ENCODE results near the gene RPUSD4.

RPUSD4 gene

DNA sequence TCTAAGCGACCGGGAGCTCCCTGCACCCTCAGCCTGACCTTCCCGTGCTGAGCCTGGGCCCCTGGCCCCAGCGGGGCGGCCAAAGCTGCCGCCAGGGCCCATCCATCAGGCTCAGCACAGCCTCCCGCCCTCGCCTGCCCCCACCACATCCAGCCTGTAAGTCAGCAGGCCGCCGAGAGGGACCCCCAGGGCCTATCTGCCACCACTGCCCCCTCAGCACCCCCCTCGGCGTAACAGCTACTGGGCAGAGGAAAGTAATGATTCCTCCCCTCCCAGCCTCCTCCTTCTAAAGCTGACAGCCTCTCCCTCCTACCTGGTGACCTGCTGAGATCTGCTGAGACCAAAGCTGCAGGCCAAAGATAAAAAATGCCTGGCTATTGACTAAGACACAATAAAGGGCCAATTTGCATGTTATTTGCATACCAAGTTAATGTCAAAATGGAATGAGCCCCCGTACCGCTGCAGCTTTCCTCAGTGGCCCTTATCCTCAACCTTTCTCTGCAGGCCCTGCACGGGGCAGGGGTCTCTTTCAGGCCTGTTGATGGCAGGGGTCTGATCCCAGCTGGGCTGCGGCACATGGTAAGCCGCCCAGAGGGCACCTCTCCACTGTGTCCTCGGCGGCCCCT, 51.6 kb downstream of the RPUSD4 start:
- no peak for DNase-seq (ENCODE audit: low read depth in 2 of 3, low spot score in 1 of 3)

DNA sequence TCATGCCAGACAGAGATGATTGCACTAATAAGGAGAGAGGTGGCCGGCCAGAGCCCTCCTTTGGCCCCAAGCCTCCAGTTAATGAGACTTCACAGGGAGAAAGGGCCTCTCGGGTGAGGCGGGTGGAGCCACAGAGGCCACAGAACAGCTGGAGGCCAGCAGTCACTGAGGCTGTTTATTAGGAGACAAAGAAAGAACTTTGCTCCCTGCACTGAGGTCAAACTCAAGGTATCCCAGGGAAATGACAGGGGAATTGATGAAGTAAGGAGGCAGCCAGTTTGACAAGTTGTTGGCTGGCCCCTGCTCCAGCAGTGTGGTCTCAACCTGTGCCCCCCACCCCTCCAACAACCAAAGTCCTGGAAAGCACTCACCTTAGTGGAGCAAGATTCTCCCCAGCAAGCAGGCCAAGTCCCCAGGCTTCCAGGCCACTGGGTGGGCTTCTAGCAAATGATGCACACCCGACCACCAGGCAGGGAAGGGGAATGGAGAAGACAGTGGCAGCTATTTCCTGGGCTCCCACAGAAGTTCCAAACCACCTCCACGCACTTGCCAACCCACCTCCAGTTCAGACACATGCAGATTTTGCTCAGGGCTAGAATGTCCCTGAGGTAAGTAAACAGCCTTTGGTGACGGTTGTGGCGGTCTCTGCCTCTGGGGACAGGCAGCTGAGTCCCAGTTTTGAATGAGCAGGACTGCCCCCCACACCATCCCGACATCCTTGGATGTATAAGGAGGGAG, 53.2 kb downstream of the RPUSD4 start:
- DNase-seq (ENCODE audit: low read depth in 2 of 3, low spot score in 1 of 3) = no peak

DNA sequence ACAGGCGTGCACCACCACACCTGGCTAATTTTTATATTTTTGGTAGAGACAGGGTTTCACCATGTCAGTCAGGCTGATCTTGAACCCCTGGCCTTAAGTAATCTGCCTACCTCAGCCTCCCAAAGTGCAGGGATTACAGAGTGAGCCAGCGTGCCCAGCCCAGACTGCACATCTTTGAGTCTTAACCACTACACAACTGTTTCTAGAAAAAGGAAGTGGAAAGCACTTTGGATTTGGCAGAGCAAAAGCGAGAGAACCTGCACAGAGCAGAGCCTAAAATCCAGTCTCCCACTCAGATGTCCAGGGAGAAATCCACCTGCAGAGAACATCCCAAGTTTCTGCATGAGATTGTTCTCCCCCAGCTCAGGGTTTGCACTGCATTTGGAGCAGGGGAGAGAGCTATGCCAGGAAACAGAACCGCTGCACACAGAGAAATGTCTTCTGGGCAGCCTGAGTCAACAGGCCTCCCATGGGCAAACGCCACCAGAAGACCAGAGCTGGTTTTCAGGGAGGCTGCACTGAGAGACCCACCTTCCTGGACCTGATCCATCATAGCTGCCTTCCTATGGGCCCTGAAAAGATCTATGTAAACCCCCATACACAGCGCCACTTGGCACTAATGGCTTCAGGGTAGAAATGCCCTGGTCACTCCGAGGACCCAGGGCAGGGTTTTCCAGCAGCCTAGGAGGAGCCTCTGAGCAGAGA, 54.0 kb downstream of the RPUSD4 start:
- no peak for DNase-seq (ENCODE audit: low read depth in 2 of 3, low spot score in 1 of 3)

DNA sequence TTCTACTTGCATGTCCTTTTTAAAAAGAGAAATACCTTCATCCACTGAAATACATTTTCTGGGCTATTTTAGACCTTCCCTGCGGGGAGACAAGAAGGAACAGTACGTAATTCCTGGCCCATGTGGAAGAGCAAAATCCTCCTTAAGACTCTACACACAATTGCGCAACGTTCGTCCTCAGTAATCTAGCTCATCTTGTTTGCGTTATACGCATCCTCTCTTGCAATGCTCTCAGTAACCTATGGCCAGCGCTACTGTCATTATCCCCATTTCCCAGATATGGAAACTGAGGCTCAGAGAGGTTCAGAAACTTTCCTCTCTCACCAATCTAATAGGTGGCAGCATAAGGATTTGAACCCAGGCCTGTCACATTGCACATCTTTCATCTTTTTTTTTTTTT, 54.6 kb downstream of the RPUSD4 start:
- DNase-seq (ENCODE audit: low read depth in 2 of 3, low spot score in 1 of 3) = no peak

DNA sequence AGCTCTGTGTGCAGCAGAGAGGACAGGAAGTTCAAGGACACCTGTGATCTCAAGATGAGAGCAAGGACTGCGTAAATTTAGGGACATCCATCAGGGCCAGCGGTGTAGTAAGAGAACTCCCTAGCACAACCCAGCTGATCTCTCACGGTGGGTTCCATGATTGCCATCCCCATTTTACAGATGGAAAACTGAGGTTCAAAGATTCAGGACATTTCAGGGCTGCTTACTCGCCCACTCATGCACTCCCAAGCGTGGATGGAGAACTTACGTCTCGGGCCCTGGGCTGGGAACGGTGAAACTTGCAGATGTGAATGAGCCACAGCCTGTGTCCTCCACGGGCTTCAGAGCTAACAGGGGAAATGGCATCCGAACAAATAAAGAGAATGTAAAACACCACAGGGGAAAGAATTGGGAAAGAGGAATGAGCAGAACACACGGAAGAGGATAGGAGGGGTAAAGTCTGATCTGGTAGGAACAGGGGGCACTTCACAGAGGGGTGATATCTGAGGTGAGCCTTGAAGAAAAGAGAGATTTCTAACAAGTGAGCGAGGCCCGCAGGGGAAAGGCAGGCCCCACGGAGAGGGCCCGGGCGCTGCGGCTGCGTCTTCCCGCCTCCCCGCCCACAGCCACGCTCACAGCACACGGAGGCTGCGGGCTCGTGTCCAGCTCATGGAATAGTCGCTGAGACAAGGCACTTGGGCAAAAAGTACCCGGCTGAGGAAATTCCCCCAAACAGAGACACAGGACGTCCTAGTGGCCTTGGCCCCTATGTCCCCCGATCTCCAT, 55.9 kb downstream of the RPUSD4 start:
- no peak for DNase-seq (ENCODE audit: low read depth in 2 of 3, low spot score in 1 of 3)

DNA sequence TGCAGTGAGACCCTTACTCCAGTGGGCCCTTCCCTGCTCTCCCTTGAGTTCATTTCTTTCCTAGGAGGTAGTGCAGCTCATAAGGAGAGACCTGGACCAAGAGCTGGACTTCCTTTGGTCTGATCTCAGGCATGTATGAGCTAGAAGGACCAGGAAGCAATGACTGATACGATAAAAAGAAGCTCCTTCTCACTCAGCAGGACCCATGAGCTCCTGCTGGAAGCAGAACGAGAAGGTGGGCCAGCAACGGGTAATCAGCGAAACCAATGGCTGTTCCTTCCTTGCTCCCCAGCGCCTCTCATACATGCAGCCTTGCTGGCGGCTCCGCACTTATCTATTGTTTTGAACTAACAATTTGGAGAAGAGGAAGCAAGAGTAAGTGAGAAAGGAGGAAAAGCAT, 56.8 kb downstream of the RPUSD4 start:
- no peak for DNase-seq (ENCODE audit: low read depth in 2 of 3, low spot score in 1 of 3)

DNA sequence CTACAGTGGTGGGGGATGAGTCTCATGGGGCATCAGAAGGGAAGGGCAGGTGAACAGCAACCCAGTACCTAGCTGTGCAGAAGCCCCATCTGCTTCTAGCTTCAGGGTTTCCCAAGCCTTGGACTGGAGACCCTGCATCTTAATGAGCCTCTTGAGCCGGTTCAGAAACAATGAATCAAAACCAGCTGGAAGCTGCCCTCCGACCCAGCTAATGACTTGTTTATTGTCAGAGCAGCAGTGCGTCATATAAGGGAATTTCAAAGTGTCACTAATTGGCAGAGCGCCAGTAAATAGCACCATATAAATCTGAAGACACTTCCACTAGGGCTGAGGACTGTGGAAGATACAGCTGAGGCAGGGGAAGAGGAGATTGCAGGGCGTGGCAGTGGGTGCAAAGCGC, 57.5 kb downstream of the RPUSD4 start:
- DNase-seq (ENCODE audit: low read depth in 2 of 3, low spot score in 1 of 3) = no peak

DNA sequence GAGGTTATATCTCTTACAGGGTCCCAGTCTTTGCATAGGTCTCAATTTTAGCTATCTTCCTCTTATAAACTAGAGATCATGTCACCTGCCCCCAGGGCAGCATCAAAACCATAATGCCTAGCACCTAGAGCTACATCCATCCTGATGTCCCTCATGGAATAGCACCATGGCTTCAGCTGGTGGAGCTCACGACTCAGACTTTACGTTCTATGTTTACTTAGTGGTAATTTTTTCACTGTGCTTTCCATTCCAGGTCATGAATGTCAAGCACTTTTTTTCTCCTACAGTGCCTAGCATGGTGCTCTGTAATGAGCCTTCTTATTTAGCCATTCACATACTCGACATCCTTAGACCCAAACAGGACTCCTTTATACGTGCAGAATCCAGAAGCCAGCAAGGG, 58.4 kb downstream of the RPUSD4 start:
- DNase-seq (ENCODE audit: low read depth in 2 of 3, low spot score in 1 of 3) = no peak

DNA sequence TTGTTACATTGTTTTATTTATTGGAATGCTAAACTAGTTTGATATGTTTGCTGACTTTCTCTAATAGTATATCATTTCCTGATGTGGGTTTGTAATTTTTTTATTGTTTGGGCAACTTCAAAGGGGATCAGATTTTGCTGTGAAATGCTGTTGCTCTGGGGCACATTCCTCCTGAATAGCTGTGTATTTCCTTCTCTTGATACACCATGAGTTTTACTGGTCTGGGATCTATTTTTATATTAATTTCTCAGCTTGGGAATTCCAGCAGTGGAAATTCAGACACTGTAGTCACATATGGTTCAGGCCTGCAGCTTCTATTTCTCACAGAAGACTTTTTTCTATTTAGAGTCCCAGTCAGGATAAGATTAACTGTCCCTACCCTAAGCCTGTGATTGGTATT, 58.9 kb downstream of the RPUSD4 start:
- no peak for DNase-seq (ENCODE audit: low read depth in 2 of 3, low spot score in 1 of 3)

DNA sequence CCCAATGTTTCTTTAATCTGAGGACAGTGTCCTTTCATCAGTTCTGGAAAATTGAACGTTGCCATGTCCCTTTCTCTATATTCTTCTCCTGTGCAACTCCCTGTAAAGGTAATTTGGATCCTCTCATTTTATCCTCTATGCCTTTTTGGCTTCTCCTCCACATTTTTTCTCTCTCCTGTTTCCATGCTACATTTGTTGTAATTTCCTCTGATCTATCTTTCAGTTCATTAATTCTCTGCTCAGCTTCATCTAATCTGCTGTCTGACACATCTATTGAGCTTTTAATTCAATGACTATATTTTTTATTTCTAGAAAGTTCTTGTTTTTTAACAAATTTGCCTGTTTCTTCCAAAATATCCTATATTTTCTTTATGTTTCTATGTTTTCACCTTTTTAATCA, 59.3 kb downstream of the RPUSD4 start:
- no peak for DNase-seq (ENCODE audit: low read depth in 2 of 3, low spot score in 1 of 3)
